HepG2 (cell line): ENCODE data around the gene KATNB1. TPM values are rescaled to one million over a fixed set of nuclear protein-coding genes. Genes with fewer than 3 reads are reported as not detected.
A peak's percentile ranks its signal among the peaks of the same experiment; 100 is the strongest.

Experiments used
- ATAC-seq: fragments of 200-7000 bp; cut with Tn5 transposase; 3 replicates; pipeline ENCODE4 v1.9.1; 2020; ENCODE audit warnings: mild to moderate bottlenecking, moderate library complexity
- BruUV-seq: library from RNA; stranded (reverse); fragments of 400-500 nt; replicated peaks from 2 replicates; lab custom pipeline; 2021; lab: Mats Ljungman, UMichigan
- CTCF ChIA-PET: fragments of 300-600 bp; formaldehyde crosslinking; extraction: SDS; loops from one replicate; lab custom pipeline; 2021; ENCODE audit warnings: low total read pairs, inconsistent platforms, low intra/inter-chr PET ratio; lab: Yijun Ruan, JAX
- POLR2A ChIA-PET: fragments of 350-600 bp; sonication (Branson Sonifier 250); formaldehyde crosslinking; loops from one replicate; lab custom pipeline; 2020; ENCODE audit warnings: antibody characterized with exemption, inconsistent platforms; lab: Yijun Ruan, JAX
- DNase-seq: peaks from one replicate; pipeline ENCODE4 v3.0.0-alpha.2; 2015; ENCODE audit warnings: low spot score
- FAIRE-seq: peaks from 3 replicates; lab custom pipeline; 2011; peaks lifted over from hg19 to GRCh38; lab: Jason Lieb, UNC
- H2AFZ ChIP-seq: one replicate; pipeline ENCODE4 v1.6.1; 2011; ENCODE audit warnings: low read length, inconsistent platforms
- H3K27ac ChIP-seq: fragments of 300-600 bp; 3 replicates; pipeline ENCODE4 v1.8.0; 2011; ENCODE audit warnings: mixed run types, mild to moderate bottlenecking, mixed read lengths, low read length, inconsistent platforms; ENCODE audit not compliant: insufficient read depth; ENCODE audit errors: extremely low read length
- H3K27me3 ChIP-seq, 2 experiments: fragments of 200-600 bp in 1 of 2; 2 replicates in 1 of 2; 3 replicates in 1 of 2; pipeline versions ENCODE4 v1.6.0 to v1.8.0; 2011; ENCODE audit warnings: low read length in 2 of 2, mild to moderate bottlenecking in 2 of 2, moderate library complexity in 2 of 2, inconsistent platforms in 1 of 2; ENCODE audit not compliant: insufficient read depth in 2 of 2, control insufficient read depth in 1 of 2
- H3K36me3 ChIP-seq, 2 experiments: fragments of 200-600 bp in 1 of 2; replicated peaks in 1 of 2; 2 replicates in 1 of 2; 3 replicates in 1 of 2; pipeline versions ENCODE4 v1.5.1 to v1.8.0; 2011; ENCODE audit warnings: low read length in 2 of 2, inconsistent platforms in 1 of 2; ENCODE audit not compliant: insufficient read depth in 2 of 2, control insufficient read depth in 1 of 2
- H3K4me1 ChIP-seq: 2 replicates; pipeline ENCODE4 v1.5.1; 2012; ENCODE audit warnings: low read length, inconsistent platforms; ENCODE audit not compliant: insufficient read depth
- H3K4me2 ChIP-seq: 2 replicates; pipeline ENCODE4 v1.6.0; 2011; ENCODE audit warnings: low read depth, low read length, inconsistent platforms
- H3K4me3 ChIP-seq, 3 experiments: fragments of 200-600 bp in 1 of 3; sonication (generic), shearing (Covaris generic) in 1 of 3; replicated peaks in 1 of 3; 2 replicates each; pipeline ENCODE4 v1.5.1; 2011 to 2016; ENCODE audit warnings: low read length in 3 of 3, inconsistent platforms in 2 of 3, low read depth in 2 of 3, mild to moderate bottlenecking in 2 of 3, control low read depth in 1 of 3, mixed read lengths in 1 of 3; ENCODE audit not compliant: insufficient read depth in 1 of 3
- H3K79me2 ChIP-seq: one replicate; pipeline ENCODE4 v1.6.1; 2011; ENCODE audit warnings: low read length, inconsistent platforms; ENCODE audit not compliant: insufficient read depth
- H3K9ac ChIP-seq: 2 replicates; pipeline ENCODE4 v1.6.0; 2011; ENCODE audit warnings: mild to moderate bottlenecking, low read depth, low read length, inconsistent platforms; ENCODE audit not compliant: insufficient read depth
- H3K9me3 ChIP-seq: 2 replicates; pipeline ENCODE4 v1.5.1; 2012; ENCODE audit warnings: mild to moderate bottlenecking, low read length
- H4K20me1 ChIP-seq: 2 replicates; pipeline ENCODE4 v1.6.0; 2011; ENCODE audit warnings: inconsistent platforms, mild to moderate bottlenecking, low read length, moderate library complexity; ENCODE audit not compliant: insufficient read depth
- ATRX ChIP-seq: sonication (generic); formaldehyde crosslinking; IDR thresholded peaks from 2 replicates; pipeline ENCODE4 v1.4.0; 2020; ENCODE audit warnings: missing genetic modification reagents, borderline replicate concordance
- BORCS8-MEF2B ChIP-seq: sonication (generic); formaldehyde crosslinking; IDR thresholded peaks from 2 replicates; pipeline ENCODE4 v1.8.0; 2022; ENCODE audit warnings: mild to moderate bottlenecking, missing genetic modification reagents
- CREB3 ChIP-seq: sonication (generic); formaldehyde crosslinking; IDR thresholded peaks from 2 replicates; pipeline ENCODE4 v1.5.0; 2020; ENCODE audit warnings: missing genetic modification reagents
- DPF2 ChIP-seq: sonication (generic); formaldehyde crosslinking; IDR thresholded peaks from 2 replicates; pipeline ENCODE4 v1.4.0; 2020; ENCODE audit warnings: mild to moderate bottlenecking, low read depth, missing genetic modification reagents, borderline replicate concordance
- HDAC1 ChIP-seq: sonication (generic); formaldehyde crosslinking; IDR thresholded peaks from 2 replicates; pipeline ENCODE4 v1.5.1; 2020; ENCODE audit warnings: mild to moderate bottlenecking, missing genetic modification reagents
- HNF4A ChIP-seq: sonication (generic); formaldehyde crosslinking; IDR thresholded peaks from 2 replicates; pipeline ENCODE4 v1.4.0; 2020; ENCODE audit warnings: missing genetic modification reagents
- HNRNPH1 ChIP-seq: fragments of 200-400 bp; formaldehyde crosslinking; optimal IDR thresholded peaks from 2 replicates; pipeline ENCODE3; 2017; ENCODE audit warnings: mild to moderate bottlenecking, low read depth, low read length
- MLLT10 ChIP-seq: sonication (generic); formaldehyde crosslinking; IDR thresholded peaks from 2 replicates; pipeline ENCODE4 v1.4.0; 2020; ENCODE audit warnings: missing genetic modification reagents
- MTF2 ChIP-seq: sonication (generic); formaldehyde crosslinking; IDR thresholded peaks from 2 replicates; pipeline ENCODE4 v1.5.0; 2020; ENCODE audit warnings: missing genetic modification reagents, borderline replicate concordance
- PAXIP1 ChIP-seq: sonication (generic); formaldehyde crosslinking; conservative IDR thresholded peaks from 2 replicates; pipeline ENCODE4 v1.4.0; 2020; ENCODE audit warnings: mild to moderate bottlenecking, missing genetic modification reagents, moderate library complexity
- RARA ChIP-seq: IDR thresholded peaks from 2 replicates; pipeline ENCODE4 v1.6.1; 2016; ENCODE audit warnings: missing genetic modification reagents, missing compliant biosample characterization
- SAP130 ChIP-seq: IDR thresholded peaks from 2 replicates; pipeline ENCODE4 v1.6.1; 2016; ENCODE audit warnings: low read depth
- SPEN ChIP-seq: sonication (generic); formaldehyde crosslinking; IDR thresholded peaks from 2 replicates; pipeline ENCODE4 v1.5.1; 2020; ENCODE audit warnings: low read depth, mild to moderate bottlenecking, missing genetic modification reagents
- TARDBP ChIP-seq: sonication (generic); formaldehyde crosslinking; IDR thresholded peaks from 2 replicates; pipeline ENCODE4 v1.8.0; 2022; ENCODE audit warnings: mild to moderate bottlenecking, missing genetic modification reagents
- ZFX ChIP-seq: sonication (generic); formaldehyde crosslinking; IDR thresholded peaks from 2 replicates; pipeline ENCODE4 v1.4.0; 2020; ENCODE audit warnings: mild to moderate bottlenecking, low read depth, missing genetic modification reagents, moderate library complexity
- ZKSCAN5 ChIP-seq: sonication (generic); formaldehyde crosslinking; IDR thresholded peaks from 2 replicates; pipeline ENCODE4 v1.5.1; 2020; ENCODE audit warnings: mild to moderate bottlenecking, missing genetic modification reagents
- ZNF264 ChIP-seq: sonication (generic); formaldehyde crosslinking; IDR thresholded peaks from 2 replicates; pipeline ENCODE4 v1.4.0; 2020; ENCODE audit warnings: missing genetic modification reagents
- ZNF44 ChIP-seq: sonication (generic); formaldehyde crosslinking; IDR thresholded peaks from 2 replicates; pipeline ENCODE4 v1.5.1; 2020; ENCODE audit warnings: mild to moderate bottlenecking, missing genetic modification reagents
- ZSCAN22 ChIP-seq: sonication (generic); formaldehyde crosslinking; IDR thresholded peaks from 2 replicates; pipeline ENCODE4 v1.4.0; 2020; ENCODE audit warnings: mild to moderate bottlenecking, missing genetic modification reagents
- WGBS: methylation state at CpG from one replicate; pipeline ENCODE4 v1.1.6; 2017; ENCODE audit warnings: low lambda C conversion rate; 5-methylcytosine and 5-hydroxymethylcytosine counted together
- in situ Hi-C: cut with HindIII; loops from 2 replicates; pipeline ENCODE4 v1.10.0; 2017; ENCODE audit warnings: low pct_unique_long_range_greater_than_20kb; ENCODE audit not compliant: extremely low pct_ligation_motif_present
- intact Hi-C: fragments of 100-400 bp; cut with micrococcal nuclease; formaldehyde crosslinking; loops from one replicate; pipeline ENCODE4 v1.10.0; 2022; ENCODE audit not compliant: unreplicated experiment
- polyA plus RNA-seq, 8 experiments: library from polyadenylated mRNA; depleted of rRNA in 3 of 8; stranded (reverse) in 7 of 8; unstranded in 1 of 8; fragments of >200 nt; fragmentation: Illumina TruSeq in 4 of 8; extraction: Trizol in 4 of 8; gene quantifications; 2 replicates each; pipeline versions ENCODE4 v1.2.1 to v1.2.3, GENCODE V29; 2011 to 2016; ENCODE audit warnings: low read depth in 4 of 8, missing spikeins in 1 of 8, mixed read lengths in 1 of 8; ENCODE audit not compliant: insufficient read depth in 1 of 8
- total RNA-seq, 5 experiments: library from RNA; depleted of rRNA; stranded (reverse); fragments of >200 nt; fragmentation: Illumina TruSeq; extraction: Trizol; gene quantifications; 2 replicates each; pipeline ENCODE4 v1.2.3, GENCODE V29; 2016; ENCODE audit warnings: low read depth in 1 of 5
- TF ChIP-seq, protein P1 (sequence below): sonication (generic); formaldehyde crosslinking; IDR thresholded peaks from 2 replicates; pipeline ENCODE4 v1.4.0; 2020; ENCODE audit warnings: missing genetic modification reagents

The KATNB1 gene
- total and polyA plus RNA-seq, 2 of the 13 experiments (the other 11 are each of a cell fraction or from before 2014, with no cell fraction given) = 31.5 to 43.5 TPM

GRCh38 chr16:57805176-57805575 lies 69.6 kb downstream of the KATNB1 start:
- ChIA-PET POLR2A (interaction anchor here (12.4 kb wide), 1 partner anchor 20 kb away, joined by 141 read pairs; no protein-coding TSS in a partner anchor), CTCF (no interaction called here)
- DNase-seq (peak; percentile 59), ATAC-seq (no peak), FAIRE-seq (no peak)
- no peak overlapping the region for H3K4me3 ChIP-seq
- H3K4me2 ChIP-seq = no peak overlapping the region
- H3K4me1 ChIP-seq = peaks cover 88% of the 10 kb centered on the region
- H3K27ac ChIP-seq = no peak overlapping the region
- BruUV-seq = no TSS peak
- no peak overlapping the region for H2AFZ ChIP-seq
- H3K36me3 ChIP-seq = no peaks in the 10 kb centered on the region
- H3K9me3 ChIP-seq = no peaks in the 10 kb centered on the region
- peaks cover 15% of the 10 kb centered on the region for H3K79me2 ChIP-seq
- no peaks in the 10 kb centered on the region for H4K20me1 ChIP-seq
- WGBS = 64% methylated on average over 5 of the region's 6 CpGs
- H3K9ac ChIP-seq = no peak overlapping the region
- in situ Hi-C loops (no loop called here), intact Hi-C loops (no loop called here)
- no peaks in the 10 kb centered on the region for H3K27me3 ChIP-seq
- no peak for TF ChIP-seq TARDBP (CRISPR knock-in tag)
- no peak for TF ChIP-seq ATRX (CRISPR knock-in tag)
- no peak for TF ChIP-seq DPF2 (CRISPR knock-in tag)
- TF ChIP-seq MLLT10 (CRISPR knock-in tag) = no peak
- no peak for TF ChIP-seq SPEN (CRISPR knock-in tag)
- TF ChIP-seq ZFX (CRISPR knock-in tag) = no peak
- TF ChIP-seq CREB3 (CRISPR knock-in tag) = no peak
- TF ChIP-seq HDAC1 (CRISPR knock-in tag) = no peak
- no peak for TF ChIP-seq HNRNPH1
- TF ChIP-seq BORCS8-MEF2B (CRISPR knock-in tag) = no peak
- no peak for TF ChIP-seq PAXIP1 (CRISPR knock-in tag)
- no peak; the same call in 1 of the 2 replicates for TF ChIP-seq RARA (CRISPR knock-in tag)
- no peak for TF ChIP-seq HNF4A (CRISPR knock-in tag)
- no peak for TF ChIP-seq MTF2 (CRISPR knock-in tag)
- TF ChIP-seq ZNF264 (CRISPR knock-in tag) = no peak
- no peak for TF ChIP-seq ZKSCAN5 (CRISPR knock-in tag)
- no peak for TF ChIP-seq ZSCAN22 (CRISPR knock-in tag)
- TF ChIP-seq SAP130 = no peak
- no peak for TF ChIP-seq ZNF44 (CRISPR knock-in tag)
- TF ChIP-seq, protein P1, sequence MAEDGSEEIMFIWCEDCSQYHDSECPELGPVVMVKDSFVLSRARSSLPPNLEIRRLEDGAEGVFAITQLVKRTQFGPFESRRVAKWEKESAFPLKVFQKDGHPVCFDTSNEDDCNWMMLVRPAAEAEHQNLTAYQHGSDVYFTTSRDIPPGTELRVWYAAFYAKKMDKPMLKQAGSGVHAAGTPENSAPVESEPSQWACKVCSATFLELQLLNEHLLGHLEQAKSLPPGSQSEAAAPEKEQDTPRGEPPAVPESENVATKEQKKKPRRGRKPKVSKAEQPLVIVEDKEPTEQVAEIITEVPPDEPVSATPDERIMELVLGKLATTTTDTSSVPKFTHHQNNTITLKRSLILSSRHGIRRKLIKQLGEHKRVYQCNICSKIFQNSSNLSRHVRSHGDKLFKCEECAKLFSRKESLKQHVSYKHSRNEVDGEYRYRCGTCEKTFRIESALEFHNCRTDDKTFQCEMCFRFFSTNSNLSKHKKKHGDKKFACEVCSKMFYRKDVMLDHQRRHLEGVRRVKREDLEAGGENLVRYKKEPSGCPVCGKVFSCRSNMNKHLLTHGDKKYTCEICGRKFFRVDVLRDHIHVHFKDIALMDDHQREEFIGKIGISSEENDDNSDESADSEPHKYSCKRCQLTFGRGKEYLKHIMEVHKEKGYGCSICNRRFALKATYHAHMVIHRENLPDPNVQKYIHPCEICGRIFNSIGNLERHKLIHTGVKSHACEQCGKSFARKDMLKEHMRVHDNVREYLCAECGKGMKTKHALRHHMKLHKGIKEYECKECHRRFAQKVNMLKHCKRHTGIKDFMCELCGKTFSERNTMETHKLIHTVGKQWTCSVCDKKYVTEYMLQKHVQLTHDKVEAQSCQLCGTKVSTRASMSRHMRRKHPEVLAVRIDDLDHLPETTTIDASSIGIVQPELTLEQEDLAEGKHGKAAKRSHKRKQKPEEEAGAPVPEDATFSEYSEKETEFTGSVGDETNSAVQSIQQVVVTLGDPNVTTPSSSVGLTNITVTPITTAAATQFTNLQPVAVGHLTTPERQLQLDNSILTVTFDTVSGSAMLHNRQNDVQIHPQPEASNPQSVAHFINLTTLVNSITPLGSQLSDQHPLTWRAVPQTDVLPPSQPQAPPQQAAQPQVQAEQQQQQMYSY = no peak
